Endodermal cell (in vitro differentiated cells): ENCODE data around the gene RWDD1. TPM values are rescaled to one million over a fixed set of nuclear protein-coding genes. Genes with fewer than 3 reads are reported as not detected.

Source experiments
- DNase-seq: peaks from one replicate; pipeline ENCODE4 v3.0.0-alpha.2; 2017
- H3K27ac ChIP-seq: 2 replicates; pipeline ENCODE4 v1.5.1; 2013; ENCODE audit warnings: mild to moderate bottlenecking, low read depth, low read length, moderate library complexity
- H3K27me3 ChIP-seq: 2 replicates; pipeline ENCODE4 v1.6.1; 2013; ENCODE audit warnings: mild to moderate bottlenecking, low read length, moderate library complexity; ENCODE audit not compliant: insufficient read depth, control insufficient read depth, poor library complexity, severe bottlenecking
- H3K36me3 ChIP-seq: 2 replicates; pipeline ENCODE4 v1.7.0; 2013; ENCODE audit warnings: mild to moderate bottlenecking, low read length, moderate library complexity; ENCODE audit not compliant: control insufficient read depth, insufficient read depth
- H3K4me1 ChIP-seq: one replicate; pipeline ENCODE4 v1.7.0; 2013; ENCODE audit warnings: low read length; ENCODE audit not compliant: control insufficient read depth, insufficient read depth
- H3K4me3 ChIP-seq: 2 replicates; pipeline ENCODE4 v1.5.1; 2013; ENCODE audit warnings: mild to moderate bottlenecking, low read length, moderate library complexity
- H3K9ac ChIP-seq: 2 replicates; pipeline ENCODE4 v1.6.1; 2013; ENCODE audit warnings: mild to moderate bottlenecking, low read length, moderate library complexity; ENCODE audit not compliant: poor library complexity, severe bottlenecking; ENCODE audit errors: extremely low read depth
- H3K9me3 ChIP-seq: 2 replicates; pipeline ENCODE4 v1.6.1; 2013; ENCODE audit warnings: mild to moderate bottlenecking, low read length, moderate library complexity; ENCODE audit not compliant: control insufficient read depth
- H3K27ac Mint-ChIP-seq: 2 replicates; pipeline ENCODE4 v1.8.0; 2020; ENCODE audit warnings: mixed read lengths
- H3K27me3 Mint-ChIP-seq: 2 replicates; pipeline ENCODE4 v1.8.0; 2021; ENCODE audit warnings: mild to moderate bottlenecking, mixed read lengths; ENCODE audit not compliant: insufficient read depth
- H3K36me3 Mint-ChIP-seq: 2 replicates; pipeline ENCODE4 v1.8.0; 2020; ENCODE audit warnings: low read depth, mixed read lengths
- H3K4me1 Mint-ChIP-seq: 2 replicates; pipeline ENCODE4 v1.8.0; 2020; ENCODE audit warnings: mixed read lengths
- H3K4me3 Mint-ChIP-seq: 2 replicates; pipeline ENCODE4 v1.8.0; 2020; ENCODE audit warnings: mild to moderate bottlenecking, moderate library complexity, mixed read lengths
- H3K9me3 Mint-ChIP-seq: 2 replicates; pipeline ENCODE4 v1.8.0; 2020; ENCODE audit warnings: mild to moderate bottlenecking, mixed read lengths
- CTCF ChIP-seq: fragments of 200-600 bp; sonication (generic); conservative IDR thresholded peaks from 2 replicates; pipeline ENCODE4 v1.5.0; 2021; ENCODE audit warnings: antibody characterized with exemption, mild to moderate bottlenecking
- WGBS, 2 experiments: methylation state at CpG; one replicate each; pipeline versions ENCODE4 v1.1.5 to v1.1.7; 2013; ENCODE audit warnings: missing lambda C conversion rate in 2 of 2, mixed read lengths in 1 of 2; ENCODE audit not compliant: insufficient coverage in 1 of 2, insufficient read length in 1 of 2; 5-methylcytosine and 5-hydroxymethylcytosine counted together
- total RNA-seq, 2 donors: library from RNA; stranded (reverse); fragmentation: NEBNext Ultra II Directional in 1 of 2; extraction: Animal tissue kit (Norgen Biotek cat#: 25700) in 1 of 2; gene quantifications; 2 replicates in 1 of 2; 3 replicates in 1 of 2; pipeline ENCODE4 v1.2.1, GENCODE V29; 2021

RWDD1 gene
- total RNA-seq, 2 donors from 2014 or later = 35.5 to 35.8 TPM

GRCh38 chr6:116530436-116530835 is 40.9 kb upstream of the RWDD1 start:
- H3K4me1 Mint-ChIP-seq = peaks cover 35% of the 10 kb centered on the region
- no peaks in the 10 kb centered on the region for H3K9me3 ChIP-seq
- H3K9ac ChIP-seq = no peak overlapping the region
- H3K27ac Mint-ChIP-seq = no peak overlapping the region
- no peaks in the 10 kb centered on the region for H3K9me3 Mint-ChIP-seq
- TF ChIP-seq CTCF = no peak
- no peak for DNase-seq
- H3K27ac ChIP-seq = no peak overlapping the region
- peaks cover 3% of the 10 kb centered on the region for H3K4me1 ChIP-seq
- no peak overlapping the region for H3K4me3 ChIP-seq
- no peak overlapping the region for H3K4me3 Mint-ChIP-seq
- H3K36me3 Mint-ChIP-seq = no peaks in the 10 kb centered on the region
- H3K27me3 ChIP-seq = peaks cover 42% of the 10 kb centered on the region
- peaks cover 38% of the 10 kb centered on the region for H3K27me3 Mint-ChIP-seq
- WGBS, 2 experiments = 63 to 68% methylated on average over 1 to 2 of the region's 2 CpGs
- no peaks in the 10 kb centered on the region for H3K36me3 ChIP-seq

- H3K27ac Mint-ChIP-seq = no peak overlapping the region
- H3K36me3 Mint-ChIP-seq = no peaks in the 10 kb centered on the region
- H3K27me3 ChIP-seq = peaks cover 30% of the 10 kb centered on the region
- H3K27ac ChIP-seq = no peak overlapping the region
- H3K9me3 Mint-ChIP-seq = no peaks in the 10 kb centered on the region
- H3K36me3 ChIP-seq = no peaks in the 10 kb centered on the region
- TF ChIP-seq CTCF = peak; percentile 92
- no peaks in the 10 kb centered on the region for H3K9me3 ChIP-seq
- peaks cover 3% of the 10 kb centered on the region for H3K4me1 ChIP-seq
- H3K27me3 Mint-ChIP-seq = peaks cover 29% of the 10 kb centered on the region
- peaks cover 39% of the 10 kb centered on the region for H3K4me1 Mint-ChIP-seq
- no peak overlapping the region for H3K4me3 ChIP-seq
- no peak overlapping the region for H3K9ac ChIP-seq
- DNase-seq = peak; percentile 90
- 88 to 96% methylated on average over 8 to 12 of the region's 12 CpGs for WGBS, 2 experiments
- H3K4me3 Mint-ChIP-seq = no peak overlapping the region
Measured at GRCh38 chr6:116531675-116532570, 39.4 kb upstream of the RWDD1 start.

- peaks cover 18% of the 10 kb centered on the region for H3K27me3 ChIP-seq
- H3K4me3 Mint-ChIP-seq = no peak overlapping the region
- peak; percentile 79 for DNase-seq
- H3K27ac ChIP-seq = no peak overlapping the region
- 46 to 51% methylated on average over 8 to 9 of the region's 9 CpGs for WGBS, 2 experiments
- peak; percentile 52 for TF ChIP-seq CTCF
- no peaks in the 10 kb centered on the region for H3K36me3 ChIP-seq
- H3K27ac Mint-ChIP-seq = peak overlapping the region; percentile 79
- peaks cover 39% of the 10 kb centered on the region for H3K4me1 Mint-ChIP-seq
- H3K4me1 ChIP-seq = no peaks in the 10 kb centered on the region
- H3K4me3 ChIP-seq = no peak overlapping the region
- peaks cover 20% of the 10 kb centered on the region for H3K27me3 Mint-ChIP-seq
- no peaks in the 10 kb centered on the region for H3K36me3 Mint-ChIP-seq
- no peaks in the 10 kb centered on the region for H3K9me3 ChIP-seq
- no peak overlapping the region for H3K9ac ChIP-seq
- H3K9me3 Mint-ChIP-seq = no peaks in the 10 kb centered on the region
Measured at GRCh38 chr6:116533233-116533957, 37.9 kb upstream of the RWDD1 start.
